Endothelial cell of umbilical vein (primary cell): ENCODE data around the gene TESPA1. TPM values are rescaled to one million over a fixed set of nuclear protein-coding genes. Genes with fewer than 3 reads are reported as not detected.

Experiments
- BruUV-seq: library from RNA; stranded (reverse); fragments of 400-500 nt; replicated peaks from 2 replicates; lab custom pipeline; 2021; lab: Mats Ljungman, UMichigan
- CTCF ChIA-PET: fragments of 300-600, 350-600 bp; sonication (Branson Sonifier 250); formaldehyde crosslinking; loops from one replicate; lab custom pipeline; 2021; ENCODE audit warnings: antibody characterized with exemption, inconsistent platforms; lab: Charles Lee
- POLR2A ChIA-PET: fragments of 300-600, 350-600 bp; sonication (Branson Sonifier 250); formaldehyde crosslinking; loops from one replicate; lab custom pipeline; 2021; ENCODE audit warnings: antibody characterized with exemption, inconsistent platforms; lab: Charles Lee
- DNase-seq: peaks from one replicate; pipeline ENCODE4 v3.0.0-alpha.2; 2011; ENCODE audit warnings: low read depth, low spot score
- FAIRE-seq: peaks from 2 replicates; lab custom pipeline; 2011; peaks lifted over from hg19 to GRCh38; lab: Jason Lieb, UNC
- H2AFZ ChIP-seq: 2 replicates; pipeline ENCODE4 v1.6.0; 2012; ENCODE audit warnings: low read depth, low read length, control low read depth, inconsistent platforms
- H3K27ac ChIP-seq: 2 replicates; pipeline ENCODE4 v1.5.1; 2011; ENCODE audit warnings: low read depth, mild to moderate bottlenecking, control low read depth, low read length, moderate library complexity; ENCODE audit not compliant: insufficient read depth
- H3K27me3 ChIP-seq, 2 experiments: 2 replicates each; pipeline versions ENCODE4 v1.6.0 to v1.6.1; 2011; ENCODE audit warnings: low read length in 2 of 2, mixed read lengths in 1 of 2; ENCODE audit not compliant: control insufficient read depth in 2 of 2, insufficient read depth in 2 of 2
- H3K36me3 ChIP-seq, 2 experiments: 2 replicates in 1 of 2; 3 replicates in 1 of 2; pipeline ENCODE4 v1.5.1; 2011; ENCODE audit warnings: low read length in 2 of 2, mild to moderate bottlenecking in 1 of 2, moderate library complexity in 1 of 2; ENCODE audit not compliant: control insufficient read depth in 2 of 2, insufficient read depth in 2 of 2; ENCODE audit errors: extremely low read depth in 1 of 2
- H3K4me1 ChIP-seq: 3 replicates; pipeline ENCODE4 v1.5.1; 2011; ENCODE audit warnings: mild to moderate bottlenecking, low read length; ENCODE audit not compliant: control insufficient read depth, insufficient read depth; ENCODE audit errors: extremely low read depth
- H3K4me2 ChIP-seq: 2 replicates; pipeline ENCODE4 v1.6.1; 2011; ENCODE audit warnings: low read length, control low read depth, mixed read lengths; ENCODE audit not compliant: insufficient read depth
- H3K4me3 ChIP-seq, 3 experiments: fragments of 200-600 bp in 1 of 3; sonication (generic), shearing (Covaris generic) in 1 of 3; replicated peaks in 1 of 3; 2 replicates each; pipeline ENCODE4 v1.5.1; 2011 to 2016; ENCODE audit warnings: control low read depth in 3 of 3, low read length in 3 of 3, mild to moderate bottlenecking in 2 of 3, inconsistent platforms in 1 of 3, low read depth in 1 of 3, moderate library complexity in 1 of 3; ENCODE audit not compliant: insufficient read depth in 1 of 3
- H3K79me2 ChIP-seq: 2 replicates; pipeline ENCODE4 v1.6.0; 2012; ENCODE audit warnings: low read length, inconsistent platforms; ENCODE audit not compliant: control insufficient read depth, insufficient read depth
- H3K9ac ChIP-seq: replicated peaks from 2 replicates; pipeline ENCODE3; 2011; ENCODE audit warnings: low read length, control low read depth; ENCODE audit not compliant: insufficient read depth; ENCODE audit errors: extremely low read depth
- H3K9me1 ChIP-seq: replicated peaks from 3 replicates; pipeline ENCODE4 v1.6.0; 2011; ENCODE audit warnings: mild to moderate bottlenecking, low read length; ENCODE audit not compliant: control insufficient read depth, insufficient read depth; ENCODE audit errors: extremely low read depth
- H3K9me3 ChIP-seq: replicated peaks from 2 replicates; pipeline ENCODE4 v1.5.1; 2012; ENCODE audit warnings: low read length, inconsistent platforms; ENCODE audit not compliant: control insufficient read depth, insufficient read depth
- H4K20me1 ChIP-seq: replicated peaks from 2 replicates; pipeline ENCODE3; 2011; ENCODE audit warnings: mild to moderate bottlenecking, low read length; ENCODE audit not compliant: control insufficient read depth, insufficient read depth; ENCODE audit errors: extremely low read depth
- EZH2 ChIP-seq: IDR thresholded peaks from 2 replicates; pipeline ENCODE4 v1.6.1; 2012; ENCODE audit warnings: borderline replicate concordance, low read depth, mild to moderate bottlenecking, moderate library complexity, low read length, inconsistent platforms; ENCODE audit not compliant: severe bottlenecking
- FOS ChIP-seq: IDR thresholded peaks from 2 replicates; pipeline ENCODE4 v1.6.1; 2011; ENCODE audit warnings: mild to moderate bottlenecking, low read length, moderate library complexity, borderline replicate concordance; ENCODE audit not compliant: insufficient read depth
- GATA2 ChIP-seq: IDR thresholded peaks from 2 replicates; pipeline ENCODE4 v1.7.0; 2011; ENCODE audit warnings: low read depth, mild to moderate bottlenecking, moderate library complexity, mixed read lengths, low read length; ENCODE audit not compliant: insufficient read length, insufficient read depth
- JUN ChIP-seq: IDR thresholded peaks from 2 replicates; pipeline ENCODE4 v1.6.1; 2011; ENCODE audit warnings: borderline replicate concordance, low read depth; ENCODE audit not compliant: insufficient read length, insufficient read depth
- MYC ChIP-seq: IDR thresholded peaks from one replicate; pipeline ENCODE4 v1.6.1; 2011; ENCODE audit warnings: mild to moderate bottlenecking, low read depth, low read length
- POLR2A ChIP-seq: IDR thresholded peaks from 2 replicates; pipeline ENCODE4 v1.6.1; 2012; ENCODE audit warnings: low read depth, mild to moderate bottlenecking, control low read depth, low read length
- POLR2AphosphoS5 ChIP-seq: IDR thresholded peaks from 2 replicates; pipeline ENCODE4 v1.6.1; 2012; ENCODE audit warnings: low read depth, mild to moderate bottlenecking, control low read depth, low read length, moderate library complexity; ENCODE audit not compliant: insufficient read depth
- dilution Hi-C: fragments of 300-500 bp; cut with MboI; formaldehyde crosslinking; loops from one replicate; pipeline ENCODE4 v1.15.0; 2019; ENCODE audit warnings: low sequenced_read_pairs; ENCODE audit not compliant: extremely low pct_ligation_motif_present
- intact Hi-C: fragments of 100-400 bp; cut with micrococcal nuclease; formaldehyde crosslinking; loops from one replicate; pipeline ENCODE4 v1.10.0; 2022
- polyA plus RNA-seq, 4 experiments: library from polyadenylated mRNA; depleted of rRNA in 3 of 4; stranded (reverse) in 3 of 4; unstranded in 1 of 4; fragments of >200 nt; gene quantifications; 2 replicates each; pipeline versions ENCODE4 v1.2.1 to v1.2.3, GENCODE V29; 2011 to 2012; ENCODE audit warnings: missing spikeins in 1 of 4
- total RNA-seq: library from RNA; stranded (reverse); gene quantifications from 2 replicates; pipeline ENCODE4 v1.2.3, GENCODE V29; 2021
- TF ChIP-seq, protein P1 (sequence below), 2 donors: IDR thresholded peaks; 1 replicate in 1 of 2; 2 replicates in 1 of 2; pipeline ENCODE4 v1.5.1; 2011; ENCODE audit warnings: low read length in 2 of 2, mild to moderate bottlenecking in 2 of 2, moderate library complexity in 2 of 2, control low read depth in 1 of 2, inconsistent platforms in 1 of 2, low read depth in 1 of 2; ENCODE audit not compliant: insufficient read depth in 1 of 2; ENCODE audit errors: extremely low read depth in 1 of 2
- TF ChIP-seq, protein P2 (sequence below): IDR thresholded peaks from 2 replicates; pipeline ENCODE4 v1.6.1; 2011; ENCODE audit not compliant: insufficient read depth, insufficient read length

The TESPA1 gene
- total and polyA plus RNA-seq, 2 donors (not counting 3 experiments of a cell fraction or from before 2014, with no cell fraction given), result not detected

- no peak overlapping the region for H3K4me2 ChIP-seq
- H4K20me1 ChIP-seq, result no peaks in the 10 kb centered on the region
- ChIA-PET CTCF (interaction anchor here (1.0 to 1.4 kb wide), 4 partner anchors 23 to 59 kb away, joined by 3 to 4 read pairs (median 3); no protein-coding TSS in a partner anchor), POLR2A (no interaction called here)
- no peak overlapping the region for H2AFZ ChIP-seq
- DNase-seq, result no peak
- H3K9ac ChIP-seq, result no peak overlapping the region
- peaks cover 27% of the 10 kb centered on the region for H3K4me1 ChIP-seq
- H3K4me3 ChIP-seq, result no peak overlapping the region
- H3K27me3 ChIP-seq, result no peaks in the 10 kb centered on the region
- dilution Hi-C loops (no loop called here), intact Hi-C loops (no loop called here)
- no TSS peak for BruUV-seq
- no peaks in the 10 kb centered on the region for H3K9me1 ChIP-seq
- H3K36me3 ChIP-seq, result no peaks in the 10 kb centered on the region
- TF ChIP-seq, protein P1, sequence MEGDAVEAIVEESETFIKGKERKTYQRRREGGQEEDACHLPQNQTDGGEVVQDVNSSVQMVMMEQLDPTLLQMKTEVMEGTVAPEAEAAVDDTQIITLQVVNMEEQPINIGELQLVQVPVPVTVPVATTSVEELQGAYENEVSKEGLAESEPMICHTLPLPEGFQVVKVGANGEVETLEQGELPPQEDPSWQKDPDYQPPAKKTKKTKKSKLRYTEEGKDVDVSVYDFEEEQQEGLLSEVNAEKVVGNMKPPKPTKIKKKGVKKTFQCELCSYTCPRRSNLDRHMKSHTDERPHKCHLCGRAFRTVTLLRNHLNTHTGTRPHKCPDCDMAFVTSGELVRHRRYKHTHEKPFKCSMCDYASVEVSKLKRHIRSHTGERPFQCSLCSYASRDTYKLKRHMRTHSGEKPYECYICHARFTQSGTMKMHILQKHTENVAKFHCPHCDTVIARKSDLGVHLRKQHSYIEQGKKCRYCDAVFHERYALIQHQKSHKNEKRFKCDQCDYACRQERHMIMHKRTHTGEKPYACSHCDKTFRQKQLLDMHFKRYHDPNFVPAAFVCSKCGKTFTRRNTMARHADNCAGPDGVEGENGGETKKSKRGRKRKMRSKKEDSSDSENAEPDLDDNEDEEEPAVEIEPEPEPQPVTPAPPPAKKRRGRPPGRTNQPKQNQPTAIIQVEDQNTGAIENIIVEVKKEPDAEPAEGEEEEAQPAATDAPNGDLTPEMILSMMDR (IDR thresholded peaks at IDR 0.05; ENCODE audit: extremely low read depth in 1 of 2, insufficient read depth in 1 of 2, low read depth in 1 of 2, low read length in 2 of 2), result no peak
- TF ChIP-seq, protein P2, sequence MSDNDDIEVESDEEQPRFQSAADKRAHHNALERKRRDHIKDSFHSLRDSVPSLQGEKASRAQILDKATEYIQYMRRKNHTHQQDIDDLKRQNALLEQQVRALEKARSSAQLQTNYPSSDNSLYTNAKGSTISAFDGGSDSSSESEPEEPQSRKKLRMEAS, result no peak
- no peak for TF ChIP-seq POLR2A
- H3K79me2 ChIP-seq, result no peaks in the 10 kb centered on the region
- peak overlapping the region; percentile 21 for H3K27ac ChIP-seq
- no peaks in the 10 kb centered on the region for H3K9me3 ChIP-seq
- no peak for FAIRE-seq
Observed at GRCh38 chr12:54934419-54934818, 50.1 kb downstream of the TESPA1 start.

GRCh38 chr12:54933376-54933775, 51.2 kb downstream of the TESPA1 start:
- dilution Hi-C loops, result no loop called here
- ChIA-PET POLR2A (no interaction called here), CTCF (interaction anchor here (1.4 kb wide), 1 partner anchor 60 kb away, joined by 3 read pairs; no protein-coding TSS in a partner anchor)
- no peaks in the 10 kb centered on the region for H3K9me1 ChIP-seq
- H3K27me3 ChIP-seq, result no peaks in the 10 kb centered on the region
- H4K20me1 ChIP-seq, result no peaks in the 10 kb centered on the region
- H3K9me3 ChIP-seq, result no peaks in the 10 kb centered on the region
- no TSS peak for BruUV-seq
- peak overlapping the region; percentile 16 for H3K4me2 ChIP-seq
- H3K9ac ChIP-seq, result no peak overlapping the region
- no peak overlapping the region for H3K27ac ChIP-seq
- H3K4me3 ChIP-seq, result no peak overlapping the region
- peaks cover 27% of the 10 kb centered on the region for H3K4me1 ChIP-seq
- no peak overlapping the region for H2AFZ ChIP-seq
- no peaks in the 10 kb centered on the region for H3K36me3 ChIP-seq
- no peaks in the 10 kb centered on the region for H3K79me2 ChIP-seq
- TF ChIP-seq JUN (no peak), POLR2A (no peak), EZH2 (no peak), FOS (peak; percentile 54), MYC (no peak), GATA2 (peak; percentile 67), POLR2AphosphoS5 (peak; percentile 69)
- TF ChIP-seq, protein P1 (IDR thresholded peaks at IDR 0.05; ENCODE audit: extremely low read depth in 1 of 2, insufficient read depth in 1 of 2, low read depth in 1 of 2, low read length in 2 of 2), result no peak
- intact Hi-C loops, result no loop called here
- no peak for FAIRE-seq
- no peak for DNase-seq
